Ovary (tissue), 9 donors: ENCODE data around the gene HERC6. TPM values are rescaled to one million over a fixed set of nuclear protein-coding genes. Genes with fewer than 3 reads are reported as not detected.

Source experiments
- DNase-seq, 5 donors: peaks; one replicate each; pipeline ENCODE4 v3.0.0-alpha.2; 2019 to 2020
- H3K27ac ChIP-seq, 2 donors: fragments of 200-600 bp; one replicate each; pipeline versions ENCODE4 v1.5.1 to v1.8.0; 2019 to 2022
- H3K27me3 ChIP-seq: fragments of 200-600 bp; one replicate; pipeline ENCODE4 v1.8.0; 2022
- H3K36me3 ChIP-seq: fragments of 200-600 bp; sonication (generic); one replicate; pipeline ENCODE4 v1.5.1; 2019
- H3K4me1 ChIP-seq: one replicate; pipeline ENCODE4 v1.8.1; 2013; ENCODE audit warnings: mild to moderate bottlenecking, moderate library complexity; ENCODE audit not compliant: insufficient read depth
- H3K4me3 ChIP-seq: fragments of 200-600 bp; sonication (generic); one replicate; pipeline ENCODE4 v1.5.1; 2017
- H3K9me3 ChIP-seq, 2 donors: fragments of 200-600 bp in 1 of 2; sonication (generic) in 1 of 2; one replicate each; pipeline versions ENCODE4 v1.5.1 to v1.8.1; 2013 to 2019; ENCODE audit warnings: mild to moderate bottlenecking in 1 of 2, moderate library complexity in 1 of 2
- CTCF ChIP-seq, 3 donors: fragments of 450-650 bp in 2 of 3; fragments of 200-600 bp in 1 of 3; IDR thresholded peaks; one replicate each; pipeline versions ENCODE4 v1.5.1 to v1.8.0; 2016 to 2022; ENCODE audit warnings: antibody characterized with exemption in 3 of 3, mild to moderate bottlenecking in 1 of 3
- EP300 ChIP-seq: sonication (generic); formaldehyde crosslinking; IDR thresholded peaks from one replicate; pipeline ENCODE4 v1.6.1; 2017; ENCODE audit warnings: antibody characterized with exemption
- POLR2A ChIP-seq: fragments of 450-650 bp; IDR thresholded peaks from one replicate; pipeline ENCODE4 v1.6.1; 2017; ENCODE audit warnings: antibody characterized with exemption, mild to moderate bottlenecking, moderate library complexity
- WGBS, 3 donors: extraction: QIAGEN DNeasy Blood & Tissue Kit in 1 of 3; methylation state at CpG; one replicate each; pipeline versions ENCODE4 v1.1.5 to v1.1.7; 2013 to 2017; 5-methylcytosine and 5-hydroxymethylcytosine counted together
- intact Hi-C, 4 donors: fragments of 100-400 bp; cut with DNase I; formaldehyde crosslinking; loops; one replicate each; pipeline versions ENCODE4 v1.11.0 to v1.15.1; 2022 to 2023
- polyA plus RNA-seq, 2 donors: library from polyadenylated mRNA; stranded (reverse); fragments of 200-250 nt in 1 of 2; fragments of 350-450 nt in 1 of 2; fragmentation: Illumina TruSeq in 1 of 2; extraction: RNeasy Lipid Tissue Mini Kit (QIAGEN cat#74804) in 1 of 2; gene quantifications; one replicate each; pipeline ENCODE4 v1.2.3, GENCODE V29; 2013 to 2014
- total RNA-seq, 7 donors: library from RNA; depleted of rRNA in 2 of 7; stranded (reverse); fragments of >200 nt in 2 of 7; fragmentation: NEBNext Ultra II Directional in 3 of 7; extraction: Animal tissue kit (Norgen Biotek cat#: 25700) in 3 of 7; gene quantifications; one replicate each; pipeline versions ENCODE4 v1.1.0 to v1.2.4, GENCODE V29; 2016 to 2023
- donor health status: DM: no; HTN: no; CAD: no; lungs with moderate emphysema.
- donor health status: DM: no; HTN: no; CAD: no.
- donor health status: Bipolar disorder and iron deficiency.
- donor health status: DM: yes; HTN: yes; CAD: no.
- donor health status: DM: no; HTN: no; CAD: no.
- donor health status: DM: yes; HTN: yes; CAD: no.

Gene HERC6
- total and polyA plus RNA-seq, 9 donors: 9.1 to 24.5 (median 10.8) TPM

GRCh38 chr4:88440146-88440545 is 61.5 kb downstream of the HERC6 start:
- no peaks in the 10 kb centered on the region for H3K4me1 ChIP-seq
- WGBS, 3 donors: 89 to 95% (median 92%) methylated on average over 1 of the region's 1 CpG
- no peak for DNase-seq
- no peaks in the 10 kb centered on the region for H3K9me3 ChIP-seq
- intact Hi-C loops: no loop called here
- no peak overlapping the region for H3K27ac ChIP-seq
- no peaks in the 10 kb centered on the region for H3K27me3 ChIP-seq
- no peak for TF ChIP-seq POLR2A
- no peak for TF ChIP-seq CTCF (IDR thresholded peaks at IDR 0.05)
- no peak for TF ChIP-seq EP300
- H3K4me3 ChIP-seq: no peak overlapping the region
- H3K36me3 ChIP-seq: no peaks in the 10 kb centered on the region

- H3K27me3 ChIP-seq: no peaks in the 10 kb centered on the region
- DNase-seq: no peak
- H3K9me3 ChIP-seq: no peaks in the 10 kb centered on the region
- no peak overlapping the region for H3K27ac ChIP-seq
- intact Hi-C loops: no loop called here
- no peaks in the 10 kb centered on the region for H3K36me3 ChIP-seq
- no peak for TF ChIP-seq CTCF (IDR thresholded peaks at IDR 0.05)
- TF ChIP-seq EP300: no peak
- no peak for TF ChIP-seq POLR2A
- no peak overlapping the region for H3K4me3 ChIP-seq
- H3K4me1 ChIP-seq: peaks cover 2% of the 10 kb centered on the region
Measured at GRCh38 chr4:88441696-88442095, 63.0 kb downstream of the HERC6 start.

GRCh38 chr4:88442689-88443191 is 64.1 kb downstream of the HERC6 start:
- intact Hi-C loops: no loop called here
- Histone ChIP-seq H3K9me3 (no peaks in the 10 kb centered on the region), H3K36me3 (no peaks in the 10 kb centered on the region), H3K4me1 (peaks cover 2% of the 10 kb centered on the region), H3K4me3 (no peak overlapping the region), H3K27ac (no peak overlapping the region), H3K27me3 (no peaks in the 10 kb centered on the region)
- DNase-seq: no peak
- 95 to 100% (median 97%) methylated on average over 1 of the region's 1 CpG for WGBS, 3 donors
- TF ChIP-seq POLR2A: no peak
- no peak for TF ChIP-seq EP300
- TF ChIP-seq CTCF (IDR thresholded peaks at IDR 0.05): no peak

- no peak for DNase-seq
- Histone ChIP-seq H3K4me1 (peaks cover 2% of the 10 kb centered on the region), H3K27ac (no peak overlapping the region), H3K4me3 (no peak overlapping the region), H3K27me3 (no peaks in the 10 kb centered on the region), H3K36me3 (no peaks in the 10 kb centered on the region), H3K9me3 (no peaks in the 10 kb centered on the region)
- intact Hi-C loops: no loop called here
- TF ChIP-seq CTCF (IDR thresholded peaks at IDR 0.05) (no peak), EP300 (no peak), POLR2A (no peak)
- 91 to 94% (median 94%) methylated on average over 5 of the region's 5 CpGs for WGBS, 3 donors
Measured at GRCh38 chr4:88443486-88443885, 64.8 kb downstream of the HERC6 start.

- Histone ChIP-seq H3K9me3 (no peaks in the 10 kb centered on the region), H3K4me1 (peaks cover 2% of the 10 kb centered on the region), H3K27me3 (no peaks in the 10 kb centered on the region), H3K4me3 (no peak overlapping the region), H3K27ac (no peak overlapping the region), H3K36me3 (no peaks in the 10 kb centered on the region)
- DNase-seq: no peak
- intact Hi-C loops: no loop called here
- TF ChIP-seq POLR2A: no peak
- no peak for TF ChIP-seq CTCF (IDR thresholded peaks at IDR 0.05)
- TF ChIP-seq EP300: no peak
- 18 to 29% (median 20%) methylated on average over 4 of the region's 4 CpGs for WGBS, 3 donors
Measured at GRCh38 chr4:88445252-88445651, 66.6 kb downstream of the HERC6 start.
